NCI-H774 (cell line): Measurements from ENCODE around the gene BABAM2.
"Not testable (repeated sequence)": the region's sequence is repeated elsewhere in the genome, so short reads cannot be mapped to it uniquely, and the experiment has no call there.

Experiments used
- DNase-seq: peaks from one replicate; lab custom pipeline; 2025; lab: John Stamatoyannopoulos, UW

The BABAM2 gene

DNA sequence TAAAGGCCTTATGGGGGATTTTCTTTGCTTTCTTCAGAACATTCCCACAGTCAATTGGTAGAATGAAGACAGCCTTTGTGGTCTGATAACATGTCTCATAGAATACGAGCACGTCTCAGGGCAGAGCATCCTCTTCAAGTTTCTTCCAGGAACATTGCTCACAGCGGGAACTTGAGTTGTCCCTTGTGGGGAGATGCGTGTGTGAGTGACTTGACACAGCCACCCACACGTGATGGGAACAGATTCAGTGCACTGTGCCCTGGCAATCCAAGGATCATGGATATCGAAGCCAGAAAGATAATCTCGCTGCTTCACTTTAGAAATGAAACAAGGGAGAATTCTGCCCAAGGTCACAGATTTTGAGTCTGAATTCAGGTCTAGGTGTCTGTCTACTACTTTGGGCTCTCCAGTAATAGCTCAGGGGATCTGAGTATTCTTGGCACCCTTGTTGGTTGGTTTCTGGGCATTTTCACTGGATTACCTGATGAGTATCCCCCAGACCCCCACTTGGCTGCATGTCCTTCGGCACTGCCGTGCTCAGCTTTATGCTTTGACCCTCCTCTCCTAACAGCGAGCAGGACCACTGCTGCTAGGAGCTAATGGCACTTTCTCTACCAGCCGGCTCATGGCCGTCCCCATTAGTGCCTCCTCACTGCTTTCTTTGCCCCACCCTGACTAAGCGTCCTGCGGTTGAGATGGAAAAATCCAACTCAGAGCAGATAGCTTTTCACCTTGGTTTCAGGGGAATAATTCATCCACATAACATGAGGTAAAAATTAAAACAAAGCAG is 426.2 kb downstream of the BABAM2 start:
- DNase-seq: no peak

DNA sequence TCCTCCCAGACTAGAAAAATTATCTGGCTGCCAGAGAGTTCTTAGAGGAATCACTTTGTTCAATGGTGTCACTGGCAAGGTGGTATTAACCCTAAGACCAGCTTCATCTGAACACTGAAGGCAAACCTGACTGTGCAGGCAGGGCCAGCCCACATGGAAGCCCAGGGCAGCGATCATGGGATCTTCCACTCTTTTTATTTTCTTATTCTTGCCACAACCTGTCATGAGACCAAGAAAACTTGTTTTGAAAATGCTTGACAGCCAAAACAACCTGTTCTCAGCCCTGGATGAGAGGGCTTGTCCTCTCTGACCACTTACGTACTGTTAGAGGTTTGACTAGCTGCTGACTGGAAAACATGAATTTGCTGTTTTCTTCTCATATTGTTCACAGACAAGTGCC is 426.9 kb downstream of the BABAM2 start:
- no peak for DNase-seq

DNA sequence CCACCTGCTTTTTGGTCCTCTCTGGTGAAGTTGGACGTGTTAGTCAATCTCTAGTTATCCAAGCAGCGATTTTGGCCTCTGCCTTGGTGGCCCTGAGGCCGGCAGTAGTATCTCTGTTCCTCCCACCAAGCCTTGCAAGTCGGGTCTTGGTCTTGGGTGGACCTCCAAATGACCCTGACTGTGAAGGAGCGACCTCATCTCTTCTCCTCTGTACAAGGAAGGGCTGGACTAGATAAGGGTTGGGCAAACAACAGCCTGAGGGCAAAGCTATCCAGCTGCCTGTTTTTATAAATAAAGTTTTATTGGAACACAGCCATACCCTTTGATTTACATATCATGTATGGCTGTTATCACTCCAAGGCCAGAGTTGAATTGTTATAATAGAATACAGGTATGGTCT is 427.5 kb downstream of the BABAM2 start:
- DNase-seq: no peak

DNA sequence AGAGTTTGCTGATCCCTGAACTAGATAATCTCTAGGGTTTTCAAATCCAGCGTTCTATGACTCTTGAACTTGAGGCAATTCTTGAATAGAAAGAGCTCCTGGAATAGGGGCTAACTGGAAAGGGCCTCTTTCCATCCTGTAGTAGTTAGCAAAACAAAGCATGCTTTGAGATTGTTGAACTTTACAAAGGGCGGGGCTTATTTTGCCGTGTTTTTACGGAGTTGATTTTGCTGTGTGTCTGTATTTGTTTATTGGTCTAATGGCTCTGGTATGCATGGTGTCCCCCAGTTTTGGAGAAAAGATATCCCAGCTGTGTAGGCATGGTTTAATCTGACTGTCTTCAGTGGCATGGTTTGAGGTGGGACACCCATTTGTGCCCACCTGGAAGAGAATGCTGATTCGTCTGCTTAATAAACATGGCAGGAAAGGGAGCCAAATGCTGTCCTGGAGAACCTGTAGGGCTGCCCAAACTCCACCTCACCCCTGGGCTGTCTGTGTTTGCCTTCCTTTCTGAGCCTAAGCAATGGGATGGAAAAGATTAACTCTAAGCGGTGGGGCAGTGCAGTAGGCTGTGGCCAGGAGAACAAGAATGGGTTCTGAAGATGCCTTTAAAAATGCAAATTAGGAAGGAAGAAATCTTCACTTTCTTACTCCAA is 428.1 kb downstream of the BABAM2 start:
- no peak for DNase-seq

DNA sequence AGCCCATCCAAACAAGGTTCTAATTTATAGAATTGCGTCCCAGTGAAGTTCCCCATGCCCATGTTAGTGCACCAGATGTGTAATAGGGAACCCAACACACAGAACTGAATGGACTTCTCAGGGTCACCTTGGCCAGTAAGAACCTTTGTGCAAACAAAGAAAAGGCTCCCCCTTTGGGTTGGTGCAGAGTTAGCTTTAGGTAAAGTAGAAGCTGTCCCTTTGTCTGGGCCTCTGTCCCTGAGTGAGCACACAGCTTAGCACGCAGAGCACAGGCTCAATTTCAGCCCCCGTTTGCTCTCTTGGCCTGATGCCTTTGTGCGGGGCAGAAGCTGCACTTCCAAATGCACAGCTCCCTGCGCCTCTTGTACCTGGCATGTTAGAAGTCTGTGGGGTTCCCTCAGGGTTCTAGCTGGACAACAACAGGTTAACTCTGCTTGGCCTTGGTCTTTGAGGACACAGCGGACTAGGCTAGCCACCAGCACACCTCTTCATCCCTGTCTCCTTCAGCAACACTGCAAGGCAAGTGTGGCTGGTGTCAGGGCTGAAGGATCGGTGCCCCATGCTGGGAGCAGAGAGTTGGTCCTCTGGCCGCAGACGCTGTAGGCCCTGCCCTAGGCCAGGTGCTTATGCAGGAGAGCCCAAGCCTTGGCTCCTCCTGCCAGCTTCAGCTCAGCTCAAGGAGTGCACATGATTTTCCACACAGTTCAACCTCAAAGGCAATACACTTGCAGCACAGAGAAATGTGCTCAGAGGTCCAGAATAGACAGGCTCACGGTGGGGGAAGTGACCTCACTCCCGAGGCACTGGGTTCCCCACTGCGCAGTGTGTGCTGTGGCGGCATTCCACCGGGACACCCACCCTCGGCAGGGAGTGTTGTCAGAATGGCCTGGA is 428.8 kb downstream of the BABAM2 start:
- no peak for DNase-seq

DNA sequence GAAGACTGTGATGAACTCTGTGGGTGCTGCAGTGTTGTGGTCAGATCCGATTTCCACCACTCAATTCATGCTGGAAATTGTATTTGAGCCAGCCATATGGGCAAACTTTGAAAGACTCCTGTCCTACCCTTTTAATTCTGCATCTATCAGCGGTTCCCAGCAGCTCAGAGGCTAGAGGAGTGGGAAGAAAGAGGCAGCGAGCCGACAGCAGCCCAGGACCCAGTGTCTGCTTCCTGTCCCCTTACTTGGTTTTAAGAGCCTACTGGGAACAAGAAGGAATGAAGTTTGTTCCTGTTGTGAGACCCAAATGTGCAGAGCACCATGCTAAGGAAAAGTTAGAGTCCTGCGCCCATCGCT is 429.5 kb downstream of the BABAM2 start:
- no peak for DNase-seq

DNA sequence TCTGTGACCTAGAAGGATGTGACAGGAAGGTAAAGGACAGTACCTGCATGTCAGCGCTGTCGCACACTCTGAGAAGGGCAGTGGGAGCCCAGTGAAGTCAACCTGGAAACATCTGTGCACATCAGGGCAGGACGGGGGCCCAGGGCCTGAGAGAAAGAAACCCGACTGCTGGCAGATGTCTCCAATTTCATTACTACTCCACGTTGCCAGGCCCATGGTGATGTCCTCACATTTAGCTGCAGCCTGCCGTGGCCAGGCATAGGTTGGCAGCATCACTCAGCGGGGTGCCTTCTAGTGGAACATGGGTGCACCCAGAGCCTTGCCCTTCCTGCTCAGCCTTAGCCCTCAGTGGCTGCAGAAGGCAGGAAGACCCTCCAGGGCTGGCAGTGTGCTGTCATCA is 429.8 kb downstream of the BABAM2 start:
- no peak for DNase-seq

DNA sequence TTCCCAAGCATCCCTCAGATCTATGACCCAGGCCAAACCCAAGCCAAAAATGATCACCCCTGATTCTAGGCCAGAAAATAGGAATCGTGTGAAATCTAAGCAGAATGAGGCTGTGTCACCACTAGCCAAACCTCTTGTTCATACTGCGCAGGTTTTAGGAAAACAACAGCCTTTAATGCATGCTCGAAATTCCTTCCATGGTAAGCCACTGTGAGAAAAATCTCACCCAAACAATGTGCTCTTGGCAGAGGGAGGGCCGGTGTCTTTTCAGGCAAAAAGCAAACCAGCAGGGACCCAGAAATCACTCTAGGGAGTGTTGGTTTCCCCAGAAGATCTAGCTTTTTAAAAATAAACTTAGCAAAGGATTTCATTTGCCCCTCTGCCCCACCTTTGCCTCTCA is 430.9 kb downstream of the BABAM2 start:
- no peak for DNase-seq

DNA sequence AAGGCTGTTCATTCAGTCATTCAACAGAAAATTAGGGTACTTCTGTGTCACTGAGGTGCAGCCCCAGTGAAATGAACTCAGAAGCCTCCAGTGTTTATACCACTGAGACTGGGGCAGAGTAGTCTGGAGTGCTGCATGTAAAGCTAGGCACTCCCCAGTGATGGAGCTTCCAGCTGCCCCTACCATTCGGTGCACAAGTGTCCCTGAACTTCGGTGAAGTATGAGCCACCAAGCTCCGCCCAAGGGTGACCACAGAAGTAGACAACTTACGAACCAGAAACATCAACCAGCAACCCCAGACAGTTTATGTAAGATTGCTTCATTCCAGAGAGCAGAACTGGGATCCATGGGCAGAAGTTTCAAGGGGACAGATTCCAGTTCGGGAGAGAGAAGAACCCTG is 431.5 kb downstream of the BABAM2 start:
- DNase-seq: no peak

DNA sequence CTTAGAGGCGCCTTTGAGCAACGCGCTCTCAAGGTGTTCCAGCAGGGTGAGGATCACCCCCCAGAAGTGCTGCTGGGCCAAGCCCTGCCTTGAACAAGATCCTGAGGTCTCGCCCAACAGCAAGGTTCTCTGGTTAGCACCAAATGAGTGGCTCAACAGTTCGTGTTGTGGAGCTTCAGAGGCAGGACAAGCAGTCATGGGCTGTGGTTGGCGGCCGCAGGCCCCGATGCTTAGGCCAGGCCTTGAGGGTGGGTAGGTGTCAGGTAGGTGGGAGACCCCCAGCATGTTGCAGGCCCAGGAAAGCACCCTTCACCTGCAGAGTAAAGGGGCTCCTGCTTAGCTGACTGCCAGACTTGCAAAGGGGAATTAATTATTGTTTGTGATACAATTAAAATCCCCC is 431.9 kb downstream of the BABAM2 start:
- no peak for DNase-seq

DNA sequence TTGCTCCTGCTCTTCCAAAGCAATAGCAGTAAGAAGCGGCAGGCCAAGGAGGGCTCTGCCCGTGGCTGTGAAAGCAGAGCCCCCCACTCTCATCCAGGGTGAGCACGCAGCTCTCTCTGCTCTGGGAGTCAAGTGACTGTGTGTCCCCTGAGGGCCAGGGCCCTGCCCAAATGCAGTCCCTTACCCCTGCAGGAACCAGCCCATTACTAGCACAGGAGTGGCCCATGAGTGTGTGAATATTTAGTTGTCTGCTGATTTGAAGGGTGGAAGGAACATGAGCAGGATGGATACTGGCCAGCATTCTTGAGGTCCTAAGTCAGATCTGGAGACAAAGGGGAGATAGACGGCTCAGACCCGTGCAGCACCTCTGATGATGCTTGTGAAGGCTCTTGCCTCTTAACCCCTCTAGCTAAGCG is 432.5 kb downstream of the BABAM2 start:
- no peak for DNase-seq

DNA sequence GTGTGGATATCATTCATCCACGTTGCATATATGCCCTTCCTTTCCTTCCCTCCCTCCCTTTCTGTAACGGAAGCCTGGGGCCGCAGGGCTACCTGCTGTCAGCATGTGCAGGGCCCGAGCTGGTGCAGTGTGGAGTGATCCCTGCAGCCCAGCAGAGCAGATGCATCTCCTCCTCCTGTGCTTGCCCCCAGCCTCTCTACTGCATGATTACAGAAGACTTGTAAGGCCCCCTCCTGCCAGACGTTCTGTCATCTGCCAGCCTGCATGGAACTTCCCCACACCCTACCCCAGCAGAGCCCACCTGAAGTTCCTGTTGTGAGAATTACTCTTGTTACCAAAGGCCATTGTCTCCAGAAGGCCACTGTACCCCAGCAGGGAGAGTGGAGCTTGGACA is 434.6 kb downstream of the BABAM2 start:
- DNase-seq: no peak

DNA sequence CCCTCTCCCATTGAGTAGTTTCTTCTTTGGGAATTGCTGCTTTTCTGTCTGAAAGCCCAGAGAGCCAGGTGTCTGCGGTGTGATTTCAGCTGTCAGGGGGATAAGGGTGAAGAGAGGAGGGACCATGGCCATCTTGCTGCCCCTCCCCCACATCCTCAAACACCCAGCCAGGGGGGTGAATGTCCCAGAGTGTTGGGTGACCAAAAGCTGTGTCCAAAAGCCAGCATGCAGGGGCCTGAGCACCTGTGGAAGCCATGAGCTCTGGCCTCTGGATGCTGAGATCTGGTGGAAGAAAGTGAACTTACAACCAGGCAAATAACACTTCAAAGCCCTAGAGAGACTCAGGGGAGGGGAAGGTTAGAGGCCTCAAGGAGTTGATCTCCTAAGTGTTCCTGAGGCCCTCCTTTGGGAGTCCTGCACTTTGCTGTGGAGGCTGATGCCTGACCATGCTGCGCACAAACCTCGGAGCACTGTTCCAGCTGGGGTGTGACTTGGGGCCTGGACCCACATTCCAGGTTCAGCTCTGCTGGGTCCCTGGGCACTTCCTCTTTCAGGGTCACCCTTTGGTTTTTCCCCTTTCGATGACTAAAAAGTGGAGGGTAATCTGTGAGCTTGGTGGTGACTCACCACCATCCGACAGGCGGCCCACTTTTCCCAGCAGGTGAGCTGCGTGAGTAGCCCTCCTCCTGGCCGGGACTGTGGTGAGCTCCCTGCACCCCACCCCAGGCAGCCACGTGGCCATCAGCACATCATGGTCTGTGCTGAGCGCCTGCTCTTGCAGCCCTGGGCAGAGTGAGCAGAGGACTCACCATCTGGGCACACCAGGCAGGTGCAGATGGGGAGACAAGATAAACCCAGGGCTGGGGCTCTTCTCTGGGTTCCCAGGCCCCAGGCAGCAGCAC is 435.3 kb downstream of the BABAM2 start:
- DNase-seq: no peak

DNA sequence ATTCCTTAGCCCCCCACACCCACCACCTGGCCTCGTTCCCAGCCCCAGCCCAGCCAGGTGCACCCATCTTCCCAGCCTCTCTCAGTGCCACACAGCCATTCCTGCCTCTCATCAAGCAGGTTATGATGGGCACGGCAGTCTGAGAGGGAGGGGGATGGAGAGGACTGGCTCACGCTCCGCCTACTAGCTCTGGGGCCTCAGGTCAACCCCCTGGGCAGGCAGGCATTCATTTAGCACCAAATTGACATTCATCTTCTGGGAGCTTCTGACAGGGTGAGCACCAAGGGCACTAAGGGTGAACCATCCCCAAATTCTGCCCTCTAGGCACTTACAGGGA is 435.9 kb downstream of the BABAM2 start:
- DNase-seq: no peak

DNA sequence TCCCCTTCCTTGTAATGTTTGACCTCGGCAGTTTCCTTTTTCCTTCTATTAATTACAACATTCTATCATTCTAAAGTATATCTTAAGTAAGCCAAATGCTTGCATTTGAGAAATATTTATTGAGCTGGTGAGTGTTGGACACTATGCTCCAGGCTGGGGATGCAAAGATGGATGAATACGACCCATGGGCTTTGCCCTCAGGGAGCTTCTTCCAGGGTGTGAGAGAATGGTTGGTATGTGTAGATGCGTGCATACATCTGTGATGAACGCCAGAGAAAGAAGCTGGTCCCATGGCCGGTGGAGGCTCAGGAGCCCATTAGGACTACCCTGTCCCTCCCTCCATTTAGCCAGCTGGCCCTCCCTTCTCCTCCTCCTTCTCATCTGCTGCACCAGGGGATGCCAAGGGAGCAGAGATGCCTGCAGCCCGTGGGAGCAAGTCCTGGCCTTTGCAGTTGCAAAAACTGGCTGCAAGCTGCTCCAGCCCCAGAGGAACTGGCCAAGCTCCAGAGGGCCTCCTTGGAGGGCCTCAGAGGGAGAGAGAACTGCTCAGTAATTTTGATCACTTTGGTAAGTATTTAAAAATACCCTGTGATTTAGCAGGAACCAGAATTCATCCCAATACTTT is 436.5 kb downstream of the BABAM2 start:
- DNase-seq: no peak

DNA sequence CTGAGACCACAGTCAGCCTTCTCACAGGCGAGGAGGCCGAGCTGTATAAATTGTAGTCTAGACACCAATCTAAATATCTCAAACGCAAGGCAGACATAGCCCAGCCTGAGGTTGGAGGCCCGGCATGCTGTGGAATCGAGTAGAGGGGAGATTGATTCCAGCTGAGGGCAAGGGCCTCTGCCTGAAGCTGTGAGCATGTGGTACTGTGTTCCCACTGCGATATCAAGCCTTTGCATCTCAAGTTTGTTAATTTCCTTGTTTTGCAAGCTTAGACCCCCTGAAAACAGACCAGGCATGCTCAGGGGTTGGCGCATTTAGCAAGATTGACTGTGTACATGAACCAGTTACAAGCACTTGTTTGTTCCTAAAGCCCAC is 437.0 kb downstream of the BABAM2 start:
- no peak for DNase-seq

DNA sequence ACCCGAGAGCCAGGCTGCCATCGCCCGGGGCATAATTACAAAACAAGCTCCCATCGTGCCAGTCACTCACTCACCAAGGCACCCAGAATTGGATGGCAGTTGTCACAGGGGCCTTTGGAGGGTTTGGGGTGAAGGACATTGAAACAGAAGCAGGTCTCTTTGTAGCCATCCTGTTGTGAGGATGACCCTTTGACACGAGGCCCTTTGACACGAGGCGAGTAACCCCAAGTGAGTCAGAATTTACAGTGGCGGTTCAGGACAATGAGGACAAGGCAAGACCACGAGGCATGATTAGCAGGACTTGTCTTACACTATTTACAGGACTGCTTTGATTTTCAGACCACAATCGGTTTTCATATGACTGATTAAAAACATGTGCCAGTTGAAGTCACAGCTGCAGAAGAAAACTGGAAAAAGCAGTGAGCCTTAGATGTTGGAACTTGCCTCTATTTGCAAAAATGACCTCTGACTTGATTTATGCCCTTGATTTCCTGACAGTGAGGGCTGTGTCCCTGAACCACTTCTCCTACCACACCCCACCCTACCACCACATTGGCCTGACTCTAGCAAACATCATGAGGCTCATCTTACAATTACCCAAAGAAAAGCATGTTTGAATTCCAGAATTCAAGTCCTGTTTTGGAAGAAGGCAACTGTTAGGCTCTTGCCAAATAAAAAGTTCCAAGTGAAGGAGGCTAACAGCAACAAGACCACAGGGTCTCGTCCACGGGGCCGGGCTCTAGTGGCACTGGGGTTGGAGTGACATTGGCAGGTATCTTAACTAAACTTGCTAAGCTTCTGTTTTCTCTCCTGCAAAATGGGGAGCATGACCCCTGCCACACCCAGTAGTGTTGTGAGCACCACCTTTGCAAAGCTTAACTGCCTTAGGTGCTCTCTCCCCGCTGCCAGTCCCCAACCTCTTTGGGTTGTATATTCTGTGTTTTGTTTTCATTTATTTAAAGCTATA is 437.7 kb downstream of the BABAM2 start:
- DNase-seq: no peak

DNA sequence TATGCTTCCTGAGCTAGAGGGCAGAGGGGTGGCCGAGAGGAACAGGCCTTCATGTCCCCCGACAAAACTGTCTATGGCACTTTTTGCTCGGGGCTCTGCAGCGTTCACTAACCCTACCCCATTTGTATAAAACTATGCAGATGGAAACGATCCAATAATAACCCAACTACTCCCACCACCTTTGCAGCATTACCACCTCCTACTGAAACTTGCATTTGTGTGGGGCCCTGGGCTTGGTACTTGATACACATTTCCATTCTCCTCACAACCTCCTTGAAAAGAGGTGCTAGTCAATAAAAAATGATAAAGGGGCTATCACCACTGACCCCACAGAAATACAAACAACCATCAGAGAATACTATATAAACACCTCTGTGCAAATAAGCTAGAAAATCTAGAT is 438.7 kb downstream of the BABAM2 start:
- DNase-seq: no peak

DNA sequence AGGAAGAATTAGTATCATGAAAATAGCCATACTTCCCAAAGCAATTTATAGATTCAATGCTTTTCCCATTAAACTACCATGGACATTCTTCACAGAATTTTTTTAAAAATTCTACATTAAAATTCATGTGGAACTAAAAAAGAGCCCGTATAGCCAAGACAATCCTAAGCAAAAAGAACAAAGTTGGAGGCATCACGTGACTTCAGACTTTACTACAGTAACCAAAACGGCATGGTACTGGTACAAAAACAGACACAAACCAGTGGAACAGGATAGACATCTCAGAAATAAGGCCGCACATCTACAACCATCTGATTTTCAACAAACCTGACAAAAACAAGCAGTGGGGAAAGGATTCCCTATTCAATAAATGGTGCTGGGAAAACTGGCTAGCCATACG is 440.2 kb downstream of the BABAM2 start:
- DNase-seq: not testable (repeated sequence)

DNA sequence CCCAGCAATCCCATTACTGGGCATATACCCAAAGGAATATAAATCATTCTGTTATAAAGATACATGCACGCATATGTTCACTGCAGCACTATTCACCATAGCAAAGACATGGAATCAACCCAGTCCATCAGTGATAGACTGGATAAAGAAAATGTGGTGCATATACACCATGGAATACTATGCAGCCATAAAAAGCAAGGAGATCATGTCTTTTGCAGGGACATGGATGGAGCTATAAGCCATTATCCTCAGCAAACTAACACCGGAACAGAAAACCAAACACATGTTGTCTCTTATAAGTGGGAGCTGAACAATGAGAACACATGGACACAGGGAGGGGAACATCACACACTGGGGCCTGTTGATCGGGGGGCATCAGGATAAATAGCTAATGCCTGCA is 441.3 kb downstream of the BABAM2 start:
- DNase-seq: not testable (repeated sequence)
